HG03108 (cell line): ENCODE results near the gene C22orf23.

Source experiments
- ATAC-seq: cut with Tn5 transposase; IDR thresholded peaks from one replicate; pipeline ENCODE4 v1.9.1; 2021; ENCODE audit warnings: moderate library complexity; ENCODE audit not compliant: unreplicated experiment

C22orf23 gene

GRCh38 chr22:37953437-37954179 lies at the start of gene C22orf23, which contains the start of gene POLR2F:
Gene C22orf23 (minus strand): TSS chr22:37953601. CDS start chr22:37953149, 452 bp downstream.
Gene POLR2F (plus strand): TSS chr22:37953699. CDS start chr22:37953788, 89 bp downstream.
- peak; percentile 83 for ATAC-seq

DNA sequence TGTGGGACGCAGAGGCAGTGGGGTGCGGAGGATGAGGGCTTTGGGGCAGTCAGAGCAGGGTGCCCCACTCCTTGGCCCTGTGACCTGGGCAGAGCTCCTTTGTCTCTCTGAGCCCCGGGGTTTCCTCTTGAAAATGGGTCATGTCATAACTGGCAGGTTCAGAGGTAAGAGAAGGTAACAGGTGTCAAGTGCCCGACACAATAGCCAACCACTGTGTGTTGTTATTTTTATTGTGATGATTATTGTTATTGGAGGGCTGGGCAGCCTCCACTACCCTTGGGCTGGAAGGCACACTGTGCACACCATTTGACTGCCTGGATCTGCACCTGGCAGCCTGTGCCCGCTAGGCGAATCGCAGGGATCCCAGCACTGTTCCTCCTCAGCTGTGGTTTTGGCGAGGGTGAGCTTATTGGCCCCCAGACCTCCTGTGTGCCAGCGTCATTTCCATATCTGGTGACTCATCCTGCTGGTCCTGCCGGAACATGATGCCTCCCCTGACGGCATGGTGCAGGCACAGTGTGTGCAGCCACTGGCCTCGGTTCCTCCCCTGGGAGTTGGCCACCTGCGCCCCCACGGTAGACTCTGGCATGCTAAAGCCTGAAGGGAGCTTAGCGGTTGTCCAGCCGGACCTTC lies 46.4 kb upstream of the C22orf23 start:
- ATAC-seq = no peak

DNA sequence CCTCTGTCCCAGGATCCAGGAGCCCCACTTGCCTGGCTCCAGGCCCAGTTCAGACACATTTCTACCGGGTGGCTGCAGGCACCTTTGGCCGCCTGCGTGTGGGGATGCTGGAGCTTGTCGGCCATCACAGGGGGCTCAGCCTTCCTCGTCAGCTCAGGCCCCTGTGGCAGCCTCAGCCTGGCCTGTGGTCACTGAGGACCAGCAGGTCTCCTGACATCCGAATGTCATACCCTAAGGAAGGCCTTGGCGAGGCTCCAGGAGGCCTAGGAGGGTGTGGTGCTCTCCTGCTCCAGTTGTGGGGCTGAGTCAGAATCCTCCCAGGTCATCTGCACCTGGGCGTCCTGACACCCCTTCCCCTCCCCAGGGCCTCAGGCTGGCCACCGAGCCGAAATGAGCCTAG lies 45.8 kb upstream of the C22orf23 start:
- no peak for ATAC-seq

DNA sequence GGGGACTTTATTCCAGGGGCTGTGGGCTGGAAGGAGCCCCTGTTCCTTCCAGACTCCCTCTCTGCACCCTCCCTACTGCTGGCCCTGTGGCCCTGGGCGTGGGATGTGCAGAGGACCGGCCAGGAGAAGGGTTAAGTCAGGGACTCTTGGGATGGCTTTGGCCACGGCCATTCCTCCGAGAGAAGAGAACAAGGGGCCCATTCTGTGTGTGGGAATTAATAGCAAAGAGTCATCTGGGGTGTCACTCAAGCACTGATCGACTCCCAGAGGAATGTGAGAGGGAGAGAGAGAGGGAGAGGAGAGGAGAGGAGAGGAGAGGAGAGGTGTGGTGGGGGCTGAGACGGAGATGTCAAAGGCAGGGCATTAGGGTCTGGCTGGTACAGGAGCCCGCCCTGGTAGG lies 45.1 kb upstream of the C22orf23 start:
- ATAC-seq = no peak

DNA sequence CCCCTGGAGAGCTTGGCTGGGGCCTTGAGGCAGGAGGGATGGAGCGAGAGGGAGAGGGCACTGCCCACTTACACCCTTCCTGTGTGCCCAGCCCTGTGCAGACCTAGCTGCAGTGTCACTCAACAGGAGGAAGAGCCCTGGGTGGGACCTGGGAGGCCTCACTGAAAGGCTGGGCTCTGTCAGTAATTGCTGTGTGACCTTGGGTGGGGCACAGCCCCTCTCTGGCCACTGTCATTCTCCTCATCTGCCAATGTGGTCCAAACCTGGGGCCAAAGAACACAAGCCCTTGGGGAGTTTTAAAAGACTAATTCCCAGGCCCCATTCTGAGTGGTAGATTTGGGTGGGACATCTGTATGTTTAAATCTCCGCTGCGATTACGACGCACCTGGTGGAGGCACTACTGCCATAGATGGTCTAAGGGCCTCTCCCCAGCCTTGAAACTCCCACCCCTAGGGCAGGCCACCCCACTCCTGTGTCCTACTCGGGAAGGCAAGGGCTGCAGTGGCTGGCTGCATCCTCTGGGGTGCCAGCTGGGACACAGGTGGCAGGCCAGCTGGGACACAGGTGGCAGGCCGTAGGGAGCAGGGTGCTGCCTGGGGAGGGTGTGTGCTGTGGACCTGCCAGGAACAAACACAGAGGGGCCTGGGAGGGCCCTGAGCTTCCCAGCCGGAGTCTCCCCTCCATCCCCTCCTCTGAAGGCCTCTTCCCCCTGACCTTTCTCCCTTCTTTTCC lies 43.3 kb upstream of the C22orf23 start:
- no peak for ATAC-seq

DNA sequence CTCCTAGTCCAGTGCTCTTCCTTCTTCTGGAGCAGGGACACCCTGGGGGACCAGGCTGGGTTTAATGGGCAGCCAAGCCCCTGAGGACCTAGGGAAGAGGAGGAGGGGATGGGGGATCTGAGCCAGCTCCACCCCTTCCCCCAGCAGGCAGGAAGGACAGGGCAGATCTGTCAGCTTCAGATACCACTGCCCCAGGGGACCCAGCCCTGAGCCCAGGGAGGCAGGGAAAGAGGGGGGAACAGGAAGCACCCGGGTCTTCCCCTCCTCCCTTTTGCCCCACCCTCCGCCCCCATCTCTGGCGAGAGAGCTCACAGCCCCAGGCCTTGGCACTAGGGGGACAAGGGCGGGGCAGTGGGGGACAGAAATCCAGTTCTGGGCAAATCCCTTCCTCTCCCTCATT lies 42.7 kb upstream of the C22orf23 start:
- ATAC-seq = no peak

DNA sequence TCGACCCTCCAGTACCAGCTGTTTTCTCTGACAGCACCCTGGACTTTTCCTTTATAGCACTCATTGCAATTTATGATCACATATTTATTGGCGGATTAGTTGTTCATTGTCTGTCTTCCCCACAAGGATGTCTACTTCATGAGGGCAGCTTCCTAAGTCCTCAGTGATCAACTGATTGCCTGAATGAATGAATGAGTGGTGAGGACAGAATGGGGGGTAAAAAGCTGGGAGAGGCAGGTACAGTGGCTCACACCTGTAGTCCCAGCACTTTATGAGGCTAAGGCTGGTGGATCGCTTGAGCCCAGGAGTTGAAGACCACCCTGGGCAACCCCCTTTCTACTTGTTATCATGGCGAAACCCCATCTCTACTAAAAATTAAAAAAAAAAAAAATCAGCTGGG lies 42.1 kb upstream of the C22orf23 start:
- no peak for ATAC-seq

DNA sequence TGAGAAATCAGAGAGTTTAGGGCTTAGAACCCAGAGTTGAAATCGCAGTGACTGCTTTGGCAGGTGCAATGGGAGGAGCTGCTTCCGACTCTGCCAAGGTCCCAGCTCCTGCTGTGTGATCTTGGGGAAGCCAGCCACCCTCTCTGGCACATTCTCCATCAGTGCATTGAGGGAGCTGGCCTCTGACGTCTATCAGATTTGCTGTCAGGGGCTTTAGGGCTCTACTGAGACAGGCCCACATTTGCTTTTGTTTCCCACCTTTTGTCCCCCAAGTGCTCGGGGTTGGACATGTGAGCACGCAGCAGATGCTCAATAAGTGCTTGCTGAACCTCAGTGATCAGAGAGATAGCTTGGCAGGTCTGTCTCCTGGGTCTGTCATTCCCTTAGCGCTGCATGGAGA lies 41.6 kb upstream of the C22orf23 start:
- no peak for ATAC-seq

- ATAC-seq = no peak
Measured at GRCh38 chr22:37994049-37994448, 40.6 kb upstream of the C22orf23 start.

DNA sequence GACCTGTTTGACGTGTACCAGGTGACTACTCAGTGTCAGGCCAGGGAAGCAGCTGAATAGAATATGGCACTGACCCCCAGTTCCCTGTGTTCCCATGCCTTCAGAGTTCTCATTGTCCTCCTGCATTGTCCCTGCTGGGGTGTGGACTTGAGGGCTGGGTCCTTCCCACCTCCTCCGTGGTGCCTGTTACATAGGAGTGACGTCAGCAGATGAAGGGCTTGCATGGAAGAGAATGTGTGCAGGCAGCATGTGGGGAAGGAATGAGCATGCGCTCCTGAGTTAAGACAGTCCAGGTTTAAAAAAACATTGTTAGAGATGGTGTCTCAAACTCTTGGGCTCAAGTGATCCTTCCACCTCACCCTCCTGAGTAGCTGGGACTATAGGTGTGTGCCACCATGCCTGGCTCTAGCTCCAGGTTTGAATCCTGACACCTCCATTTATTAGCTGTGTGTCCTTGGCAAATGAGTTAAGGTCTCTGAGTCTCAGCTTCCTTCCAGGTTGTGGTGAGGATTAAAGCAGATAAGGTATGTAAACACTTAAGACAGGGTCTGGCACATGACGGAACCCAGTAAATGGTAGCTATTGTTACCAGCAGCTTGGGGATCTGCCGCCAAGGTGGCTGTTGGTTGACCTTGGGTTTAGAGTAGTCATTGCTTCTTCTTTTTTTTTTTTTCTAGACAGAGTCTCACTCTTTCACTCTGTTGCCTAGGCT lies 38.5 kb upstream of the C22orf23 start:
- no peak for ATAC-seq

DNA sequence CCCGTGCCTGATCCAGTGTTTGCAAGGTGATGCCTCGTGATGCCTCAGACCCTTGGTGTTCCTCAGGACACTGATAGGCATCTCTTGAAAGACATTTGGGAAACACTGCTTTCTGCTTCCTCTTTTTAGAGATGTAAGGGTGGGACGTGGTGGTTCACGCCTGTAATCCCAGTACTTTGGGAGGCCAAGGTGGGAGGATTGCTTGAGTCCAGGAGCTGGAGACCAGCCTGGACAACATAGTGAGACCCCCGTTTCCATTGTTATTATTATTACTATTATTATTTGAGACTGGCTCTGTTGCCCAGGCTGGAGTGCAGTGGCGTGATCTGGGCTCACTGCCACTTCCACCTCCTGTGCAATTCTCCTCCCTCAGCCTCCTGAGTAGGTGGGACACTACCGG lies 37.5 kb upstream of the C22orf23 start:
- ATAC-seq = no peak

DNA sequence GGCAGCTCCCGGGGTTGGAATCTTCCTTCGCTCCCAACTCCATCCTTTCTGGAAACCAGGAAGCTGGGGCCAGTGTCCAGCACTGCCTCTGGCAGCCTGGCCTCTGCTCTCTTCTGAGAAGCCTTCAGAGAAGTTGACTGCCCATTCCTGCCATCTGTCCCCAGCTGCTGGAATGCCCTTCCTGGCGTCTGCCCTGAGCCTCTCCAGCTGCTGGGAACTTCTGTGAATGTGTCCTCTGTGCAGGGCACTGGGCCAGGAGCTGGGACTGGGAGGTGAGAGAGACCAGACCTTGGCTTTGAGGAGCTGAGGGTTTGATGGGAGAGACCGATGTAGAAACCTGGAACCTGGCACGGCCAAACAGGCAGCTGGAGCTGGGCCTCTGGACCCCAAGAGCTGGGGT lies 36.9 kb upstream of the C22orf23 start:
- no peak for ATAC-seq

DNA sequence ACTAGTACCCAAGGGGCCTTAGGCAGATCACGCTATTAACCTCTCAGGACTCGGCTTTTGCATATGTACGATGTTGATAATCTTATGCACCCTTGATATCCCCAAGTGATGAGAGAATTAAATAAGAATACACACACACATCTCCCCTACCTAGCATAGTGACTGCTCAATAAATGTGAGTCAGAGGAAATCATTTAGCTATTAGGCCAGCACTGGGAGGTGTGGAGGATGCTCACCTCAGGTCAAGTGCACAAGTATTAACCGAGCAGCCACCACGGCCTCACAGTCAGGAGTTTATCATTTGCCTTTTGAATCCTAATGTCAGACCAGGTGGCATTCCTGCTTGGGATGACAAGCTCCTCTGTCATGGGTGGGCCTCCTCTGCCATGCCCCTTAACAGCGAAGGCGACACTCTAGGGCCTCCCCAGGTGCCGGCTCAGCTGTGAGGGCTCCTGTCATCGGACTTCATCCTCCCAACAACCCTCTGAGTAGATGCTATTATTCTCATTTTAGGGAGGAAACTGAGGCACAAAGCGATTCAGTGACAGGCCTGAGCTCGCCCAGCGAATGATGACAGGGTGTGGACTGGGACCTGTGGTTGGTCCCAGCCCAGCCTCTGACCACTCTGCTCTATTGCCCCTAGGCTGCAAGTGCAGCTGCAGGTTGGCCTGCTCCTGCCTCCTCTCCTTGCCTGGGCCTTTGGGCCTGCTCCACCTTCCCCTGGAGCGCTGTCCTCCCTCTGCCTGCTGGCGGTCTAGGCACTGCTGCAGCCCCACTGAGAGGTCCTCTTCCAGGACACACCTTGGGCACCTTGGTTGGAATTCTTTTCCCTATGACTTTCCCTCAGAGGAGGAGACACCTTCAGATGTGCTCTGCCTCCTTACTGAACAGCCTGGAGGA lies 36.0 kb upstream of the C22orf23 start:
- ATAC-seq = no peak

GRCh38 chr22:37986371-37986770 lies 33.0 kb upstream of the C22orf23 start:
- no peak for ATAC-seq

DNA sequence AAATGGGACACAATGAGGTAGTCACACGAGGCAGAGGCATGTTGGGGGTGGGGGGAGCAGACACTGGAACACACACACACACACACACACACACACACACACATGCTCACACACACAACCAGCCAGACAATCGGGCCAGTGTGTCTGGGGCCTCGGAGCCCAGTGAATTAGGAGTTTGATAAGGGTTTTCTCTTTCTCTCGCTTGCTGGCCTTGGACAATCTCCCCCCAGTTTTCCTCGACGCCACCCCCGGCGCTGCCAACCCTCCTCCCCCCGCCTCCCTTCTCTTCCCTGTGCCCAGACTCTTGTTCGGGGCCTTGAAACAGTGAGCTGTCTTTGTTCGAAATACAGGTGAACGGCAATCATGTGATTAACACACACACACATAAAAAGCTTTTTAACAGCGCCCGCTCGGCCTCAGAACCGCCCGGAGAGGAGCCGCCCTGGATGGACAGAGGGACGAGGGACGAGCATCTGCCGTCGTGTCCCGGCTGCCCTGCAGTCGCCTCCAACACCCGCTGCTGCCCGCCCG lies 32.4 kb upstream of the C22orf23 start:
- no peak for ATAC-seq

DNA sequence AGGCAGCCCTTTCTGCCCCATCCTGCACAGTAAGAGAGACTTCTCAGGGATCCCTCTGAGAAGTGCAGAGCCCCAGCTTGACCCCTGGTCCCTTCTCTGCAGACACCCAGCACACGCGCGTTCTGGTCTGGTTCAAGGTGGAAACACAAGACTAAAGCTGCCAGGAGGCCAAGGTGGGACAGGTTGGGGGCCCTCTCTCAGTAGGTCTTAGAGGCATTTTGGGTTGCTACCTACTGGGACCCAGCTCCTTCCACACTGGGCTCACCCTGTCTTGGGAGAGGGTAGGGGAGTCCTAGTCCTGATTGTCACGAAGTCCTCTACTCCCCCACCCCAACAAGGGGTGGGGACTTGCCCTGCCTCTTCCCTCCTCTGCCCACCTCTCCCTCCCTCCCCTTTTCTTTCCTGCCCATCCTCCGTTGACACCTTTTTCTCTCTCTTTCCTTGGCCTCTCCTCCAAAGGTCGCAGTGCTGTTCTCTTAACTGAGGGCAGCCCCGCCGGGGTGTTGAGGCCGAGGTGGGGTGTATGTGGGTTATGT lies 31.7 kb upstream of the C22orf23 start:
- ATAC-seq = no peak

DNA sequence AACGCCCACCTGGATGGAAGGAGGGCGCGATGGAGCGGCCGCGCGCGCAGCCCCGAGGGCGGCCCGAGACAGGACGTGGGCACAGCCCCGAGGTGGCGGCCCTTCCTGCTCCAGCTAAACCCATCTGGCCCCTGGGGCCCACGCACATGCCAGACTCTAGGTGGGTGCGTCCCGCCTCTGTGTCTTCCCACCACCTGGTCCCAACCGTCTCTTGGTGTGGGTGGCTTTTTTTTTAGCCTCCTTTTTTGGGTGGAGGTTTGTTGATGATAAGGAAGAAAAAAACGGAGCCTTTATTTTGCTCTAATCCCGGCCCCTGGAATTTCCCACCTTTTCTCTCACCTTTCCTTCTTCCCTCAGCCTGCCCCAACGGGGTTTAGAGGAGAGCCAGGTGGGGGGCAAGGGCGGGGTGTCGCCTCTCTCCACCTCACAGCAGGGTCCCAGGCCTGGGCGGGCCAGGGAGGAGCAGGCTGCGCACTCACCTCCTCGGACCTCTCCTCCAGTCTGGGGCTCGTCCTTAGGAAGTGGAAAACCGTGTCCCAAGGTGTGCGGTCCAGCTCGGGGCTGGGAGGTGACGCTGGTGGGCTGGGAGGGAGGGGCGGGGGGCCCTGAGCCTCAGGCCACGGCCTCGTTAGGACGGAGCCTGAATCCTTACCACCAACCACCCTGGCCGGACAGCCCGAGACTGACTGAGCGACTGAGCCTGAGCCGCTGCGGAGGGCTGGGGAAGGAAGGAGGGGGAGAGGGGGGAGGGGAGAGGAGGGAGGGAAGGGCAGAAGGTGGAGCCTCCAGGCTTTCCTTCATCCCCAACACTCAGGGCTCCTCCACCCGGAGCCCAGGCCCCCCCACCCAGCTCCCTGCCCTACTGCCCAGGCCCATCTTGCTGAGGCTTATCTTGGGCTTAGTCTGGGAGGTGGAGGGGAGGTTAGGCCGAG lies 30.7 kb upstream of the C22orf23 start, which contains the start of gene SOX10:
SOX10 (minus strand) TSS at position 696 of the 932 bp plus-strand sequence. CDS start 771 bp downstream, outside the sequence.
- ATAC-seq = no peak
